ENCODE measurements around the gene TMEM72. TPM values are rescaled to one million over a fixed set of nuclear protein-coding genes. Genes with fewer than 3 reads are reported as not detected.

TMEM72 gene
- total and polyA plus RNA-seq, 5 donors from 2014 or later: not detected

GRCh38 chr10:44980309-44981171 lies 69.4 kb downstream of the TMEM72 start:
- Mint-ChIP-seq H3K27me3 (peaks cover 5% of the 10 kb centered on the region), H3K36me3 (no peaks in the 10 kb centered on the region), H3K27ac (no peak overlapping the region), H3K4me3 (no peak overlapping the region), H3K9me3 (no peaks in the 10 kb centered on the region), H3K4me1 (peaks cover 0 to 7% (median 0%) of the 10 kb centered on the region in 4 donors)
- Histone ChIP-seq H3K27ac (ENCODE audit: insufficient read depth, low read length, poor library complexity, severe bottlenecking) (no peak overlapping the region), H3K27me3 (ENCODE audit: control insufficient read depth, insufficient read depth, low read length) (no peaks in the 10 kb centered on the region), H3K4me3 (ENCODE audit: low read depth, low read length) (no peak overlapping the region), H3K4me1 (ENCODE audit: control insufficient read depth, insufficient read depth, low read length, poor library complexity, severe bottlenecking) (no peaks in the 10 kb centered on the region), H3K9me3 (ENCODE audit: control insufficient read depth in 2 of 2, low read length in 2 of 2) (no peaks in the 10 kb centered on the region), H3K36me3 (ENCODE audit: control insufficient read depth, insufficient read depth, low read length) (no peaks in the 10 kb centered on the region)
- DNase-seq (no peak), ATAC-seq (ENCODE audit: low read depth in 2 of 2) (no peak)

GRCh38 chr10:44981172-44982113 lies 70.3 kb downstream of the TMEM72 start:
- H3K4me1 ChIP-seq (ENCODE audit: control insufficient read depth, insufficient read depth, low read length, poor library complexity, severe bottlenecking): no peaks in the 10 kb centered on the region
- Mint-ChIP-seq H3K27me3 (peaks cover 9% of the 10 kb centered on the region), H3K4me3 (no peak overlapping the region), H3K27ac (peak overlapping the region in 1 of 3 donors; percentile 61), H3K4me1 (peaks cover 0 to 3% (median 0%) of the 10 kb centered on the region in 4 donors), H3K36me3 (no peaks in the 10 kb centered on the region), H3K9me3 (no peaks in the 10 kb centered on the region)
- no peaks in the 10 kb centered on the region for H3K36me3 ChIP-seq (ENCODE audit: control insufficient read depth, insufficient read depth, low read length)
- no peak overlapping the region for H3K27ac ChIP-seq (ENCODE audit: insufficient read depth, low read length, poor library complexity, severe bottlenecking)
- no peaks in the 10 kb centered on the region for H3K9me3 ChIP-seq (ENCODE audit: control insufficient read depth in 2 of 2, low read length in 2 of 2)
- H3K4me3 ChIP-seq (ENCODE audit: low read depth, low read length): no peak overlapping the region
- DNase-seq (no peak), ATAC-seq (ENCODE audit: low read depth in 2 of 2) (no peak)
- no peaks in the 10 kb centered on the region for H3K27me3 ChIP-seq (ENCODE audit: control insufficient read depth, insufficient read depth, low read length)

GRCh38 chr10:44982114-44982460 lies 71.0 kb downstream of the TMEM72 start:
- ATAC-seq (ENCODE audit: low read depth in 2 of 2) (no peak), DNase-seq (no peak)
- Mint-ChIP-seq H3K27ac (no peak overlapping the region), H3K4me3 (no peak overlapping the region), H3K36me3 (no peaks in the 10 kb centered on the region), H3K9me3 (no peaks in the 10 kb centered on the region), H3K27me3 (peaks cover 7% of the 10 kb centered on the region), H3K4me1 (peaks cover 0 to 3% (median 0%) of the 10 kb centered on the region in 4 donors)
- Histone ChIP-seq H3K4me1 (ENCODE audit: control insufficient read depth, insufficient read depth, low read length, poor library complexity, severe bottlenecking) (no peaks in the 10 kb centered on the region), H3K4me3 (ENCODE audit: low read depth, low read length) (no peak overlapping the region), H3K27ac (ENCODE audit: insufficient read depth, low read length, poor library complexity, severe bottlenecking) (no peak overlapping the region), H3K36me3 (ENCODE audit: control insufficient read depth, insufficient read depth, low read length) (no peaks in the 10 kb centered on the region), H3K9me3 (ENCODE audit: control insufficient read depth in 2 of 2, low read length in 2 of 2) (no peaks in the 10 kb centered on the region), H3K27me3 (ENCODE audit: control insufficient read depth, insufficient read depth, low read length) (no peaks in the 10 kb centered on the region)

GRCh38 chr10:44982496-44982895 lies 71.4 kb downstream of the TMEM72 start:
- ATAC-seq (ENCODE audit: low read depth in 2 of 2): no peak
- H3K27ac Mint-ChIP-seq: no peak overlapping the region
- H3K36me3 Mint-ChIP-seq: no peaks in the 10 kb centered on the region
- Histone ChIP-seq H3K27ac (ENCODE audit: insufficient read depth, low read length, poor library complexity, severe bottlenecking) (no peak overlapping the region), H3K9me3 (ENCODE audit: control insufficient read depth in 2 of 2, low read length in 2 of 2) (no peaks in the 10 kb centered on the region), H3K36me3 (ENCODE audit: control insufficient read depth, insufficient read depth, low read length) (no peaks in the 10 kb centered on the region), H3K4me1 (ENCODE audit: control insufficient read depth, insufficient read depth, low read length, poor library complexity, severe bottlenecking) (no peaks in the 10 kb centered on the region), H3K27me3 (ENCODE audit: control insufficient read depth, insufficient read depth, low read length) (no peaks in the 10 kb centered on the region), H3K4me3 (ENCODE audit: low read depth, low read length) (no peak overlapping the region)
- no peaks in the 10 kb centered on the region for H3K9me3 Mint-ChIP-seq
- H3K4me3 Mint-ChIP-seq: no peak overlapping the region
- no peak for DNase-seq
- H3K27me3 Mint-ChIP-seq: peaks cover 4% of the 10 kb centered on the region
- H3K4me1 Mint-ChIP-seq: peaks cover 0 to 3% (median 0%) of the 10 kb centered on the region in 4 donors

- ATAC-seq (ENCODE audit: low read depth in 2 of 2) (no peak), DNase-seq (no peak)
- Histone ChIP-seq H3K27ac (ENCODE audit: insufficient read depth, low read length, poor library complexity, severe bottlenecking) (no peak overlapping the region), H3K36me3 (ENCODE audit: control insufficient read depth, insufficient read depth, low read length) (no peaks in the 10 kb centered on the region), H3K9me3 (ENCODE audit: control insufficient read depth in 2 of 2, low read length in 2 of 2) (no peaks in the 10 kb centered on the region), H3K4me3 (ENCODE audit: low read depth, low read length) (no peak overlapping the region), H3K4me1 (ENCODE audit: control insufficient read depth, insufficient read depth, low read length, poor library complexity, severe bottlenecking) (no peaks in the 10 kb centered on the region), H3K27me3 (ENCODE audit: control insufficient read depth, insufficient read depth, low read length) (no peaks in the 10 kb centered on the region)
- no peaks in the 10 kb centered on the region for H3K9me3 Mint-ChIP-seq
- peaks cover 0 to 3% (median 0%) of the 10 kb centered on the region in 4 donors for H3K4me1 Mint-ChIP-seq
- H3K4me3 Mint-ChIP-seq: no peak overlapping the region
- H3K36me3 Mint-ChIP-seq: no peaks in the 10 kb centered on the region
- H3K27me3 Mint-ChIP-seq: peaks cover 4% of the 10 kb centered on the region
- no peak overlapping the region for H3K27ac Mint-ChIP-seq
These were observed 72.1 kb downstream of the TMEM72 start for GRCh38 chr10:44983066-44983894.

- H3K27ac ChIP-seq (ENCODE audit: insufficient read depth, low read length, poor library complexity, severe bottlenecking): no peak overlapping the region
- no peaks in the 10 kb centered on the region for H3K27me3 ChIP-seq (ENCODE audit: control insufficient read depth, insufficient read depth, low read length)
- no peaks in the 10 kb centered on the region for H3K9me3 Mint-ChIP-seq
- no peak overlapping the region for H3K27ac Mint-ChIP-seq
- H3K4me3 Mint-ChIP-seq: no peak overlapping the region
- H3K36me3 Mint-ChIP-seq: no peaks in the 10 kb centered on the region
- no peak for DNase-seq
- no peaks in the 10 kb centered on the region for H3K9me3 ChIP-seq (ENCODE audit: control insufficient read depth in 2 of 2, low read length in 2 of 2)
- H3K4me1 ChIP-seq (ENCODE audit: control insufficient read depth, insufficient read depth, low read length, poor library complexity, severe bottlenecking): no peaks in the 10 kb centered on the region
- no peak for ATAC-seq (ENCODE audit: low read depth in 2 of 2)
- H3K4me3 ChIP-seq (ENCODE audit: low read depth, low read length): no peak overlapping the region
- peaks cover 4% of the 10 kb centered on the region for H3K27me3 Mint-ChIP-seq
- no peaks in the 10 kb centered on the region for H3K4me1 Mint-ChIP-seq
- H3K36me3 ChIP-seq (ENCODE audit: control insufficient read depth, insufficient read depth, low read length): no peaks in the 10 kb centered on the region
These were observed 72.8 kb downstream of the TMEM72 start for GRCh38 chr10:44983895-44984278.

GRCh38 chr10:44984671-44985101 lies 73.5 kb downstream of the TMEM72 start:
- Histone ChIP-seq H3K4me3 (ENCODE audit: low read depth, low read length) (no peak overlapping the region), H3K27ac (ENCODE audit: insufficient read depth, low read length, poor library complexity, severe bottlenecking) (no peak overlapping the region), H3K27me3 (ENCODE audit: control insufficient read depth, insufficient read depth, low read length) (no peaks in the 10 kb centered on the region), H3K9me3 (ENCODE audit: control insufficient read depth in 2 of 2, low read length in 2 of 2) (no peaks in the 10 kb centered on the region), H3K36me3 (ENCODE audit: control insufficient read depth, insufficient read depth, low read length) (no peaks in the 10 kb centered on the region), H3K4me1 (ENCODE audit: control insufficient read depth, insufficient read depth, low read length, poor library complexity, severe bottlenecking) (no peaks in the 10 kb centered on the region)
- peaks cover 4% of the 10 kb centered on the region for H3K27me3 Mint-ChIP-seq
- ATAC-seq (ENCODE audit: low read depth in 2 of 2): no peak
- DNase-seq: no peak
- no peaks in the 10 kb centered on the region for H3K36me3 Mint-ChIP-seq
- no peak overlapping the region for H3K27ac Mint-ChIP-seq
- no peaks in the 10 kb centered on the region for H3K9me3 Mint-ChIP-seq
- no peaks in the 10 kb centered on the region for H3K4me1 Mint-ChIP-seq
- H3K4me3 Mint-ChIP-seq: no peak overlapping the region
